PC-9 (cell line): ENCODE results near the gene KCNQ1OT1. TPM values are rescaled to one million over a fixed set of nuclear protein-coding genes. Genes with fewer than 3 reads are reported as not detected.

ENCODE experiments used
- BruUV-seq: library from RNA; stranded (reverse); fragments of 400-500 nt; replicated peaks from 2 replicates; lab custom pipeline; 2021; lab: Mats Ljungman, UMichigan
- CTCF ChIA-PET: fragments of 300-600 bp; sonication (Branson Sonifier 250); formaldehyde crosslinking; loops from one replicate; lab custom pipeline; 2022; ENCODE audit warnings: antibody characterized with exemption; lab: Charles Lee
- POLR2A ChIA-PET: fragments of 300-600 bp; sonication (Branson Sonifier 250); formaldehyde crosslinking; loops from one replicate; lab custom pipeline; 2022; ENCODE audit warnings: antibody characterized with exemption; ENCODE audit not compliant: unreplicated experiment; lab: Charles Lee
- DNase-seq, 2 experiments: peaks; one replicate each; pipeline versions ENCODE4 v3.0.0 to v3.0.0-alpha.2; 2015 to 2022; ENCODE audit warnings: mixed read lengths in 1 of 2
- H2AFZ ChIP-seq: fragments of 200-600 bp; sonication (generic); 2 replicates; pipeline ENCODE4 v1.8.1; 2017; ENCODE audit warnings: antibody characterized with exemption
- H3F3A ChIP-seq: fragments of 200-600 bp; sonication (generic); 2 replicates; pipeline ENCODE4 v1.8.1; 2017; ENCODE audit warnings: antibody characterized with exemption, mild to moderate bottlenecking, low read depth; ENCODE audit not compliant: insufficient read depth
- H3K27ac ChIP-seq: fragments of 200-600 bp; sonication (generic); 2 replicates; pipeline ENCODE4 v1.6.1; 2016; ENCODE audit warnings: mixed run types
- H3K27me3 ChIP-seq: fragments of 200-600 bp; sonication (generic); 2 replicates; pipeline ENCODE4 v1.6.1; 2016; ENCODE audit warnings: low read depth, mixed run types; ENCODE audit not compliant: insufficient read depth
- H3K36me3 ChIP-seq: fragments of 200-600 bp; sonication (generic); 2 replicates; pipeline ENCODE4 v1.6.1; 2016; ENCODE audit warnings: low read depth, mixed run types
- H3K4me1 ChIP-seq: fragments of 200-600 bp; sonication (generic); replicated peaks from 2 replicates; pipeline ENCODE4 v1.6.1; 2016; ENCODE audit warnings: mixed run types; ENCODE audit not compliant: insufficient read depth
- H3K4me2 ChIP-seq: fragments of 200-600 bp; sonication (generic); 2 replicates; pipeline ENCODE4 v1.6.1; 2017; ENCODE audit warnings: mixed run types
- H3K4me3 ChIP-seq: fragments of 200-600 bp; sonication (generic); 2 replicates; pipeline ENCODE4 v1.6.1; 2016; ENCODE audit warnings: mixed run types
- H3K79me2 ChIP-seq: fragments of 200-600 bp; sonication (generic); 2 replicates; pipeline ENCODE4 v1.6.1; 2017; ENCODE audit warnings: low read depth, mixed run types
- H3K9me2 ChIP-seq: fragments of 200-600 bp; sonication (generic); 2 replicates; pipeline ENCODE4 v1.8.1; 2017; ENCODE audit warnings: mild to moderate bottlenecking; ENCODE audit not compliant: insufficient read depth
- H3K9me3 ChIP-seq: fragments of 200-600 bp; sonication (generic); 2 replicates; pipeline ENCODE4 v1.8.1; 2016; ENCODE audit warnings: low read depth; ENCODE audit not compliant: insufficient read depth
- H4K20me1 ChIP-seq: fragments of 200-600 bp; sonication (generic); 2 replicates; pipeline ENCODE4 v1.8.1; 2017; ENCODE audit not compliant: insufficient read depth
- EZH2 ChIP-seq: fragments of 200-600 bp; sonication (generic); IDR thresholded peaks from 2 replicates; pipeline ENCODE4 v1.8.0; 2017; ENCODE audit warnings: antibody characterized with exemption, low read depth
- intact Hi-C: fragments of 100-400 bp; cut with micrococcal nuclease; formaldehyde crosslinking; loops from one replicate; pipeline ENCODE4 v1.10.0; 2022; ENCODE audit not compliant: unreplicated experiment
- total RNA-seq: library from RNA; stranded (reverse); gene quantifications from 2 replicates; pipeline ENCODE4 v1.2.3, GENCODE V29; 2021
- TF ChIP-seq, protein P1 (sequence below): fragments of 200-600 bp; sonication (generic); conservative IDR thresholded peaks from 2 replicates; pipeline ENCODE4 v1.6.1; 2017; ENCODE audit warnings: mixed run types, antibody characterized with exemption, mild to moderate bottlenecking, moderate library complexity

The KCNQ1OT1 gene
- total RNA-seq, 1 experiment from 2014 or later: 3.4 TPM

DNA sequence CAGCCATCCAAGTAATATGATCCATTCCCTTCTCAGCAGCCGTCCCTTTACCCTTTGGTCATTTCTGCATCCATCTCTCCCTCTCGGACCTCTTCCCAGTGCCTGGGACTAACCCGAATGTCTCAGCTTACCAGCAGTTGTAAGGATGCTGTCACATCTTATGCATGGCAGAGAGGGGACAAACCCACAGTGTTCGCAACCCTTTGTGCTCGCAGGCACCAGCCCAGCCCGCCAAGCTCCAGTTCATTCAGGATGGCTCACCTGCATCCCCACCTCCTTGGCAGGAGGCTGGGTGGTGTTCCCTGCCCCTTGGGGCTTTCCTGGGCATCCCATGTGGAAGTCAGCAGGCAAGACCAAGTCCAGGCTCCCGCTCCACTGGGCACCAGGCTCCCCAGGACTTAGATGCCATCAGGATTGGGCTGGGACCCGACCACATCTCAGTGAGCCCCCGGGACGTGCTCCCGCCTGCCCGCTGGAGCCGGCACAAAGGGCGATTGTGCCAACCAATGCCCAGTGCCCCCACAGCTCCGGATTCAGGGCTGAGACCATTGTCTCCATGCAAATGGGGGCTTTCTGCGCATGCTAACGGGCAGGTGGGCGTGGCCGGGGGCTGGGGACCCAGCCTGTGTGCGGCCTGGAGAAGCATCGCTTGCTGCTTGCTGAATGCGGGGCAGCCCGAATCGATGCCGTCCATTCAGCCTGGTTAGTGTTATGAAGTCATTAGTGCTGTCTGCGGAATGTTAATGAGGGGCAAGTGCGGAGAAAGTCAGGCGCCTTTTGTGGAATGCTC lies 108.6 kb downstream of the KCNQ1OT1 start:
- H3F3A ChIP-seq: no peaks in the 10 kb centered on the region
- H3K27ac ChIP-seq: no peak overlapping the region
- no peaks in the 10 kb centered on the region for H3K4me1 ChIP-seq
- ChIA-PET POLR2A (no interaction called here), CTCF (no interaction called here)
- TF ChIP-seq EZH2: no peak
- TF ChIP-seq, protein P1, sequence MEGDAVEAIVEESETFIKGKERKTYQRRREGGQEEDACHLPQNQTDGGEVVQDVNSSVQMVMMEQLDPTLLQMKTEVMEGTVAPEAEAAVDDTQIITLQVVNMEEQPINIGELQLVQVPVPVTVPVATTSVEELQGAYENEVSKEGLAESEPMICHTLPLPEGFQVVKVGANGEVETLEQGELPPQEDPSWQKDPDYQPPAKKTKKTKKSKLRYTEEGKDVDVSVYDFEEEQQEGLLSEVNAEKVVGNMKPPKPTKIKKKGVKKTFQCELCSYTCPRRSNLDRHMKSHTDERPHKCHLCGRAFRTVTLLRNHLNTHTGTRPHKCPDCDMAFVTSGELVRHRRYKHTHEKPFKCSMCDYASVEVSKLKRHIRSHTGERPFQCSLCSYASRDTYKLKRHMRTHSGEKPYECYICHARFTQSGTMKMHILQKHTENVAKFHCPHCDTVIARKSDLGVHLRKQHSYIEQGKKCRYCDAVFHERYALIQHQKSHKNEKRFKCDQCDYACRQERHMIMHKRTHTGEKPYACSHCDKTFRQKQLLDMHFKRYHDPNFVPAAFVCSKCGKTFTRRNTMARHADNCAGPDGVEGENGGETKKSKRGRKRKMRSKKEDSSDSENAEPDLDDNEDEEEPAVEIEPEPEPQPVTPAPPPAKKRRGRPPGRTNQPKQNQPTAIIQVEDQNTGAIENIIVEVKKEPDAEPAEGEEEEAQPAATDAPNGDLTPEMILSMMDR: no peak
- no peak overlapping the region for H3K4me2 ChIP-seq
- no peak overlapping the region for H2AFZ ChIP-seq
- no peaks in the 10 kb centered on the region for H3K36me3 ChIP-seq
- intact Hi-C loops: no loop called here
- no TSS peak for BruUV-seq
- no peak for DNase-seq
- H3K9me2 ChIP-seq: no peaks in the 10 kb centered on the region
- no peaks in the 10 kb centered on the region for H4K20me1 ChIP-seq
- H3K27me3 ChIP-seq: peaks cover 55% of the 10 kb centered on the region
- H3K9me3 ChIP-seq: no peaks in the 10 kb centered on the region
- no peaks in the 10 kb centered on the region for H3K79me2 ChIP-seq
- no peak overlapping the region for H3K4me3 ChIP-seq

DNA sequence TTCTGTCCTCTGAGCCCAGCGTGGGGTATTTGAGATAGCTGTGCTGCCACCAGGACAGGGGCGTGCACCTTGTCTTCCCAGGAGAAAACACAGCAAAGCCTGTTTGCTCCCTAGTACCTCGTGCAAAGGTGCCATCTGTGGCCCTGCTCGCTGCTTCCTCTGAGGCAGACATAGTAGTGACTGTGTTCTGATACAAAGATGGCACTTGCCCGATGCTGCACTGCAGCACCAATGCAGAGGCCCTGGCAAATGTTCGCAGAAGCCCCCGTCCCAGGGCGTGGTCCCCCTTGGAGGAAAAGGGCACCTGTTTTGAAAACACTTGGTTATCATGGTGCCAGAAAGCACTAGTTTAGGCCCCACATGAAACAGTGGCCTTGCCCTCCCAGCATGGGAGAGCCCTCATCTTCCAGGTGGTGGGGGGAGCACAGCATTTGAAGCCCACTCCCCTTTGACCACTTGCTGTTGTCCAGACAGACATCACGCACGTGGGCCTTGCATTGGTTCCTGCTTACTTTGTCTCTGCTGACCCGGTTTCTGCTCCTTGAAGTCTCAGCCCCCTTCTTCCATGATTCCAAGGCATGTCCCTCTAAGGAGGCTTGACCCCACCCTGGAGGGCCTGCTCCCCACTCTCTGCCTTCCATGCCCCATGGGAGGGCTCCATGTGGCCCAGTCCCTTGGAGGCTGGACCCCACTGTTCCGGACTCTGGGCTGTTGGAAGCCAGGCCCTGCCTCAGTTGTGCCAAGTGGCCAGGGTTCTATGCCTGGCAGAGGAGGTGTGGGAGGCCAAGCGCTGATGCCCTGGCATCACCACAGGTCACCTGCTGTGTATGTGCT lies 109.4 kb downstream of the KCNQ1OT1 start:
- intact Hi-C loops: no loop called here
- no peak for DNase-seq
- no peaks in the 10 kb centered on the region for H4K20me1 ChIP-seq
- H2AFZ ChIP-seq: no peak overlapping the region
- H3K79me2 ChIP-seq: no peaks in the 10 kb centered on the region
- no peak for TF ChIP-seq EZH2
- TF ChIP-seq, protein P1: no peak
- H3K27ac ChIP-seq: no peak overlapping the region
- H3K4me1 ChIP-seq: no peaks in the 10 kb centered on the region
- H3K36me3 ChIP-seq: no peaks in the 10 kb centered on the region
- ChIA-PET POLR2A (no interaction called here), CTCF (no interaction called here)
- H3K9me2 ChIP-seq: no peaks in the 10 kb centered on the region
- H3K4me3 ChIP-seq: no peak overlapping the region
- no TSS peak for BruUV-seq
- peaks cover 50% of the 10 kb centered on the region for H3K27me3 ChIP-seq
- no peaks in the 10 kb centered on the region for H3K9me3 ChIP-seq
- no peak overlapping the region for H3K4me2 ChIP-seq
- no peaks in the 10 kb centered on the region for H3F3A ChIP-seq

- Histone ChIP-seq H4K20me1 (no peaks in the 10 kb centered on the region), H3K4me2 (no peak overlapping the region), H3K9me2 (no peaks in the 10 kb centered on the region), H3K36me3 (no peaks in the 10 kb centered on the region), H3K79me2 (no peaks in the 10 kb centered on the region), H3K27ac (no peak overlapping the region), H3K9me3 (no peaks in the 10 kb centered on the region), H3K4me1 (no peaks in the 10 kb centered on the region), H2AFZ (no peak overlapping the region), H3K4me3 (no peak overlapping the region), H3F3A (no peaks in the 10 kb centered on the region), H3K27me3 (peaks cover 45% of the 10 kb centered on the region)
- TF ChIP-seq EZH2: no peak
- TF ChIP-seq, protein P1: no peak
- CTCF ChIA-PET: no interaction called here
- BruUV-seq: no TSS peak
- intact Hi-C loops: no loop called here
- POLR2A ChIA-PET: no interaction called here
- DNase-seq: no peak
Measured at GRCh38 chr11:2589538-2589934, 110.3 kb downstream of the KCNQ1OT1 start.
